GM19455 (cell line): Measurements from ENCODE around the gene STK4.

ENCODE experiments used
- ATAC-seq: cut with Tn5 transposase; IDR thresholded peaks from one replicate; pipeline ENCODE4 v1.9.1; 2021; ENCODE audit not compliant: unreplicated experiment

Gene STK4

GRCh38 chr20:45080867-45081624 is 114.7 kb downstream of the STK4 start:
- no peak for ATAC-seq

DNA sequence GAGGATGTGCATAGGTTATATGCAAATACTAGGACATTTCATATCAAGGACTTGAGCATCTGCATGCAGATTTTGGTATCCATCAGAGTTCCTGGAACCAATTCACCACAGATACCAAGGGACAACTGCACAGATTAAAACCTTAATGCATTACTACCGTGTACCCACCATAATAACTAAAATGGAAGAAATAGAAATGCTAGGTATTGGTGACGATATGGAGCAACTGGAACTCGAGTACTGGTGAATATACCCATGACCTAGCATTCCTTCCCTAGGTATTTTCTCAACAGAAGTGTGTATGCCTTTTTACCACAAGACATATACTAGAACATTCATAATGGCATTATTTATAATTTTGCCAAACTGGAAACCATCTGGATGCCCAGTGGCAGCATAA is 116.2 kb downstream of the STK4 start:
- ATAC-seq: no peak

GRCh38 chr20:45083127-45083526 is 116.8 kb downstream of the STK4 start:
- no peak for ATAC-seq

DNA sequence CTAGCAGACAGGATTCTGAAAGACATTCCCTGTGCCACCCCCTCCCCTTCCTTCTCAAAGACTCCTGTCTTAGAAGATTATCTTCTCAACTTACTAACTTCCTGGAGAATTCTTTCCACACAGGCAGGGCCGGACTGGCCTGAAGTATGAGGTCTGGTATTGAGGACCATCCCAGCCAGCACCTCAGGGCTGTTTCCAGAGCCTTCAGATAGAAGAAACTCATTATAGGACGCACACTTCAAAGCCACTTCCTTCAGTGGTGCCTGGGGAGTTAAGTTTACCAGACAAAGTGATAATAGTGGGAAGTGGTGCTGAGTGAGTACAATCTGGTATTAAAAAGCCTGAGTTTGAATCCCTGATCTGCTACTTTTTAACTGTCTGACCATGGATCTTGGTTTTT is 119.0 kb downstream of the STK4 start:
- no peak for ATAC-seq

GRCh38 chr20:45085867-45086266 is 119.6 kb downstream of the STK4 start:
- no peak for ATAC-seq

DNA sequence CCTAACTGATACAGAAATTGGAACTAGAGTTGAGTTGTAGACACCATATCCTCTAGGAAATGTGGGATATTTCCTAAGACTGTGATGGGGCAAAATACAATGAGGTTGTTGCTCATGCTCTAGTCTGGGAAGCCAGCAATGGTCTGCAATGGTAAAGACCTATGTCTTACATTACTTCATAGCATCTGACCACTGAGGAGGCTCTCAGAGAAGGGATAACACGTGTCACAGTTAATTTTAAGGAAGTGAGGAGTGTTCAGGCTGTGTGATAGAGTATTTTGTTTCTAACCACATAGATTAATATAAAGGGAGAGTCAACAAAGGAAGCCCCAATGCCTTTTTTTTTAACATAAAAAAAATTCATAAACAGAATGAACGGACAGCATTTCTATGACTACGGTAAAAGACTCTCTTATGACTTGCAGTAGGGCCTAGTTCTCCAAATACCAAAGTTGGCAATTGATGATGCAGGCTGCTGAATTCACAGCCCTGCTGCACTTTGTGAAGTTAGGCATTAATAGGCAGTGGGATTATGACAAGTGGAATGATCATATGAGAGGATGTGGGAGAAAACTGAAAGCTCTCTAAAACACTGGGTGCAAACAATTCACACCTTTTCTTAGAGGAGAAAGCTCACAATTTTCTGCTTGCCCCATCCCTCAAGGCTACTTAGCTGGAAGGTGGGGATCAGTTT is 120.9 kb downstream of the STK4 start:
- ATAC-seq: no peak

DNA sequence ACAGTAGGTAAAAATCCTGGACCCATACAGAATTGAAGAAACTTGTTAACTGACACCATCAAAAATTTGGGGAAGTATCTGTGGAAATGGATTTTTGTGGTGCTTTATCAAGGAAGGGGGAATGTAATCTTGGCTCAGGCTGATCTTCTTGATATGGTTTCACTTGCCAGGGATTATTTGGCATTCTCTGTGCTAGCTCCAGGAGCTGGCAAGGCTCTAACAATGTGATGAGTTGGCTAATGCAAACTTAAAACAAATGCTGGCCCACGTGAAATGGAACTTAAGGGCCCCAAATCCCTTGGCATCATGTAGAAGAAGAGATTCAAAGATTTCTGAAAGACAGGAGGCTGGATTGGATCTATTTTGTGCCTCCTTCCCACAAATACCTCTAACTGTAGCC is 121.5 kb downstream of the STK4 start:
- ATAC-seq: no peak

DNA sequence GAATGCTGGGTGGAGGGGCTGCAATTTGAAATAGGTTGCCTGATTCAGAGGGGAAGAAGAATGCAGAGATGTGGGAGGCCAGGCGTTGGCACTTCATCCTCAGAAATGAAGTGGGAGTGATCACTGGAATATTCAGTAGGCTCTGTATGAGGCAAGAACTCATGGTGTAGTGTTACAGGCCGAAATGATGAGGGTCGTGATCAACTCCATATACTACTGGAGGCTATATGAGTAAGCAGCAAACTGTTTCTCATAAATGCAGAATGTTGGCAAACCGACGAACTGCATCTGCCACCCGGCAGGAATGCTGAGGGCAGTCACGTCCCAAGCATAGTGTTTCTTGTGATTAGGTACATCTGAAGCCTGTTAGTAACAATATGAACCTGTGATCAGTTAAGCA is 121.9 kb downstream of the STK4 start:
- no peak for ATAC-seq

DNA sequence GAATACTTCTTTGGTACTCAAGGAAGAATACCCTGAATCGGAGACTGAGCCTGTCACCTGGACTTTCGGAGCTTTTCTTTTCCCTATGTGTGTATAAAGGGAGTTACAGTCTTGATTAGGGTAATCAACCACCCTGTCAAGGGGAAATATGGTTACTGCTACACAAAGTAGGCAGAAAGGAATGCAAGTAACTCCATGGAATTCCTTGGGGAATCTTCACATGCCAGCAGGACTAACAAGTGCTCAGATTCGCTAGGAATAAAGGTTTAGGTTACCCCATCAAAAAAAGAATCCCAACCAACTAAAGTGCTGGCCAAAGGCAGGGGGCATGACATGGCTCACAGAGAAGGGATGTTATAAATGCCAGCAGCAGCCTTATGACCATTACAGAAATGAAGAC is 124.2 kb downstream of the STK4 start:
- ATAC-seq: no peak

DNA sequence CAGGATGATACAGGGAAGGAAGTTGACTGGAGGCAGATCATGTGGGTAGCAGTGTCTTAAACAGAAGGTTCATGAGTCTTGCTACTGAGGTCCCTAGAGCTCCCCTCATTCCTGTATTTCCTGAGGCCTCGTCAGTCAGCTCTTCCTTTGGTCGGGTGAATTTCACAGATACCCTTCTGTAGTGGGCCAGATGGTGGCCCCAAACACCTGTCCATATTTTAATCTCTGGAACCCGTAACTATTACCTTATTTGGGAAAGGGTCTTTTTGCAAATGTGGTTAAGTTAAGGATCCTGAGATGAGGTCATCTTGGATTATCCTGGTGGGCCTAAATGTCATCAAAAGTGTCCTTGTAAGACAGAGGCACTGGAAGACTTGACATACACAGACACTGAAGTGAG is 125.1 kb downstream of the STK4 start:
- ATAC-seq: no peak

DNA sequence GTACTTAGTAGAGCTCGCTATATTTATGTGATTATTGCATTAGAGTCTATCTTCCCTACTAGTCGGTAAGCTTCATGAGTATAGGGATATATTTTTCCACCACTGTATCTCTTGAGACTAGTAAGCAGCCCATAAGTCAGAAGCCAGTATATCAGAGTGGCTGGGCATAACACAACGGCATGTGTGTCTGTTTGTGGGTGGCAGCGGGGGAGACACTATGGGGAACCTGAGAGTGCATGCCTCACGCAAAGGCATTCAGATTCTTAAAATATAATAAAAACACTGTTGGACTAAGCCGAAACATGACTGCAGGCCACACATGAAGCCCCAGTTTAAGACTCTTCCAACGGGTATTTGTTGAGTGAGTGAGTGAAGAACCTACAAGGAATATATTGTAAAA is 126.6 kb downstream of the STK4 start:
- ATAC-seq: no peak

DNA sequence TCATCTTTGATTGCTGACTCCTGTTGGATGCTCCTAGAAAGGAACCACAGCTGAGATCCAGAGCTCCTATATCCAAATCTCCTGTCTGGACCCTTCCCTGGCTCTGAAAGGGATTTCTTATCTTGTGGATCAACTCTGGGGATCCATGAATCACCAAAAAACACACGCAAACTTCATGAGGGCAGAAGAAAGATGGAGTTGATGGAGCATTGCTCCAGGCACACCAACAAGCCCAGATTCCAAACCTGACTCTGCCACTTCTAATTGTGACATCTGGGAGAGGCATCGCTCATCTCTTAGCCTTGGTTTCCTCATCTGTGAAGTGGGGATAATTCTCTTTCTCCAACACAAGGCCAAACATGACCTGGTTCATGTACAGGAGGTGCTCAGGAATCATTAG is 127.9 kb downstream of the STK4 start:
- ATAC-seq: no peak

- no peak for ATAC-seq
These were observed 128.7 kb downstream of the STK4 start for GRCh38 chr20:45094864-45095574.

GRCh38 chr20:45095805-45096238 is 129.5 kb downstream of the STK4 start:
- ATAC-seq: no peak

- ATAC-seq: no peak
These were observed 130.5 kb downstream of the STK4 start for GRCh38 chr20:45096781-45097180.

DNA sequence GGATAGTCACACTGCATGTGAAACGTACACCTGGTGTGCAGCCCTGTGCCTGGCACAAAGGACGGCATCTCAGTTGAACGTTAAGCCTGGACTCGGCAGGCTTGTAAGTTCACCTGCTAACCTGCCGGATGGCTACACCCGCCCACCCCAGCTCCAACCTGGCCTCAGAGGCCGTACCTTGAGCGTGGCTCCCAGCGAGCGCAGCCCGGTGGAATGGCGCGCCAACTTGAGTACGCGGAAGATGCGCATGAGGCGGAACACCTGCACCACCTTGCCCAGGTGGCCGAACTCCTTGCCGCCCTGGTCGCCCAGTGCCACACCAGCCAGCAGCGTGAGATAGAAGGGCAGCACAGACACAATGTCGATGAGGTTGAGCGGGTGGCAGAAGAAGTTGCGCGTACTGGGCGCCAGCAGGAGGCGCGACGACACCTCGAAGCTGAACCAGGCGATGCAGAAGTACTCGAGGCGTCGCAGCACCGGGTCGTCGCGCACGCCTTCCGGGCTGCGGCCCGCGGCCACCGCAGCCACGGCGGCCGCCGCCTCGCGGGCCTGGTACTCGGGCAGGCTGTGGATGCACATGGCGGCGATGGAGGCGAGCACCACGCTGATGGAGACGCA is 131.3 kb downstream of the STK4 start:
- no peak for ATAC-seq

GRCh38 chr20:45098103-45098773 is 131.9 kb downstream of the STK4 start:
- no peak for ATAC-seq

- no peak for ATAC-seq
These were observed 134.4 kb downstream of the STK4 start, which contains the start of gene KCNS1 for GRCh38 chr20:45100563-45101245. TSS of gene KCNS1 (minus strand) at chr20:45101127. CDS start at chr20:45099236, 1,891 bp downstream.

GRCh38 chr20:45101333-45101850 is 135.1 kb downstream of the STK4 start:
- no peak for ATAC-seq

- ATAC-seq: no peak
These were observed 136.8 kb downstream of the STK4 start for GRCh38 chr20:45103072-45103471.
